Astrocyte of the cerebellum (primary cell): ENCODE results near the gene DENND10.
"Not testable (repeated sequence)": the region's sequence is repeated elsewhere in the genome, so short reads cannot be mapped to it uniquely, and the experiment has no call there.

Source experiments
- DNase-seq: peaks from one replicate; pipeline ENCODE4 v3.0.0-alpha.2; 2011; ENCODE audit warnings: low read depth
- H3K4me3 ChIP-seq: 2 replicates; pipeline ENCODE4 v1.5.1; 2011; ENCODE audit warnings: mild to moderate bottlenecking, low read depth, low read length, moderate library complexity
- in situ Hi-C: cut with HindIII; loops from 2 replicates; pipeline ENCODE4 v1.10.0; 2017; ENCODE audit warnings: low sequenced_read_pairs
- TF ChIP-seq, protein P1 (sequence below): IDR thresholded peaks from 2 replicates; pipeline ENCODE4 v1.5.1; 2012; ENCODE audit warnings: low read length, low read depth, moderate library complexity, mild to moderate bottlenecking; ENCODE audit errors: missing control alignments

Gene DENND10

DNA sequence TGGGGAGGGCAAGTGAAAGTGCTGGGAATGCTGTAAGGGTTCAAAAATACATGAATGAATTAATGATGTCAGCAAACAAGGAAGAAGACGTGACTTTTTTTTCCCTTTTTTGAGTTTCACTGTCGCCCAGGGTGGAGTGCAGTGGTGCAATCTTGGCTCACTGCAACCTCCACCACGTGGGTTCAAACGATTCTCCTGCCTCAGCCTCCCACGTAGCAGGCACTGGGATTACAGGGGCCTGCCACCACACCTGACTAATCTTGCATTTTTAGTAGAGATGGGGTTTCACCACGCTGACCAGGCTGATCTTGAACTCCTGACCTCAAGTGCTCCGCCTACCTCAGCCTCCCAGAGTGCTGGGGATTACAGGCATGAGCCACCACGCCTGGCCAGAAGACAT lies 30.0 kb downstream of the DENND10 start:
- no peak overlapping the region for H3K4me3 ChIP-seq
- no peak for DNase-seq
- TF ChIP-seq, protein P1, sequence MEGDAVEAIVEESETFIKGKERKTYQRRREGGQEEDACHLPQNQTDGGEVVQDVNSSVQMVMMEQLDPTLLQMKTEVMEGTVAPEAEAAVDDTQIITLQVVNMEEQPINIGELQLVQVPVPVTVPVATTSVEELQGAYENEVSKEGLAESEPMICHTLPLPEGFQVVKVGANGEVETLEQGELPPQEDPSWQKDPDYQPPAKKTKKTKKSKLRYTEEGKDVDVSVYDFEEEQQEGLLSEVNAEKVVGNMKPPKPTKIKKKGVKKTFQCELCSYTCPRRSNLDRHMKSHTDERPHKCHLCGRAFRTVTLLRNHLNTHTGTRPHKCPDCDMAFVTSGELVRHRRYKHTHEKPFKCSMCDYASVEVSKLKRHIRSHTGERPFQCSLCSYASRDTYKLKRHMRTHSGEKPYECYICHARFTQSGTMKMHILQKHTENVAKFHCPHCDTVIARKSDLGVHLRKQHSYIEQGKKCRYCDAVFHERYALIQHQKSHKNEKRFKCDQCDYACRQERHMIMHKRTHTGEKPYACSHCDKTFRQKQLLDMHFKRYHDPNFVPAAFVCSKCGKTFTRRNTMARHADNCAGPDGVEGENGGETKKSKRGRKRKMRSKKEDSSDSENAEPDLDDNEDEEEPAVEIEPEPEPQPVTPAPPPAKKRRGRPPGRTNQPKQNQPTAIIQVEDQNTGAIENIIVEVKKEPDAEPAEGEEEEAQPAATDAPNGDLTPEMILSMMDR = no peak
- in situ Hi-C loops = no loop called here

DNA sequence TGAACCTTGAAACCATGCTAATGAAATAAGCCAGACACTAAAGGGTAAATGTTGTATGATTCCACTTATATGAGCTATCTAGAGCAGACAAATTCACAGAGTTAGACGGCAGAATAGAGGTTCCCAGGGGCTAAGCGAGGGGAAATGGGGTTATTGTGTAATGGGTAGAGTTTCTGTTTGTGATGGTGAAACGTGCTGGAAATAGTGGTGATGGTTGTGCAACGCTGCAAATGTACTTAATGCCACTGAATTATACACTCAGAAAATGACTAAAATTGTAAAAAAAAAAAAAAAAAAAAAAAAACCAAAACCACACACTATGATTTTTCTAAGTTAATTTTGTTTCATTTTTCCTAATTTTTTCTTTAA lies 31.6 kb downstream of the DENND10 start:
- in situ Hi-C loops = no loop called here
- H3K4me3 ChIP-seq = no peak overlapping the region
- no peak for DNase-seq
- TF ChIP-seq, protein P1 = no peak

DNA sequence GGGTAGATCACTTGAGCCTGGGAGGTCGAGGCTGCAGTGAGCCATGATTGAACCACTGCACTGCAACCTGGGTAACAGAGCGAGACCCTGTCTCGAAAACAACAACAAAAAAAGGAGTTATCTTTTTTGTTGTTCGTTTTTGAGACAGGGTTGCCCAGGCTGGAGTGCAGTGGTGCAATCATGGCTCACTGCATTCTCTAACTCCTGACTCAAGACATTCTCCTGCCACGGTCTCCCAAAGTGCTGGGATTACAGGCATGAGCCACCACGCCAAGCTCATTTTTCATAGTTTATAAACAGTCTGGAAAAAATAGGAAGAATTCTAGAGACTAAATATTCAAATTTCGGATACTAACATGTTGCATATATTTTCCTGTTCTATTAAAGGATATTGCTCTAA lies 32.2 kb downstream of the DENND10 start:
- in situ Hi-C loops = no loop called here
- no peak overlapping the region for H3K4me3 ChIP-seq
- TF ChIP-seq, protein P1 = no peak
- no peak for DNase-seq

DNA sequence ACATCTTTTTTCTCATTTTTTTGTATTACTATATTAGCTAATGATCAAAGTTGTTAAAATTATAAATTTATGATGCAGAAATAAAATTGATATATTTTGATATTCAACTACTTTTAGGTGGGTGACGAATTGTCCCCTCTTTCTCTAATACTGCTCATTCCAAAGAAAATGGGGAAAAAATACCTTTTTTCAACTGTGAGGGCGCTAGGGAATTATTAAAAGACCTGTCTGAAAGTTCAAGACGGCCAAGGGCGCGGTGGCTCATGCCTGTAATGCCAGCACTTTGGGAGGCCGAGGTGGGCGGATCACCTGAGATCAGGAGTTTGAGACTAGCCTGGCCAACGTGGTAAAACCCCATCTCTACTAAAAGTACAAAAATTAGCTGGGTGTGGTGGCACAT lies 34.0 kb downstream of the DENND10 start:
- in situ Hi-C loops, DNase-seq, H3K4me3 ChIP-seq: not testable (repeated sequence)
- TF ChIP-seq, protein P1 = peak; percentile 5

DNA sequence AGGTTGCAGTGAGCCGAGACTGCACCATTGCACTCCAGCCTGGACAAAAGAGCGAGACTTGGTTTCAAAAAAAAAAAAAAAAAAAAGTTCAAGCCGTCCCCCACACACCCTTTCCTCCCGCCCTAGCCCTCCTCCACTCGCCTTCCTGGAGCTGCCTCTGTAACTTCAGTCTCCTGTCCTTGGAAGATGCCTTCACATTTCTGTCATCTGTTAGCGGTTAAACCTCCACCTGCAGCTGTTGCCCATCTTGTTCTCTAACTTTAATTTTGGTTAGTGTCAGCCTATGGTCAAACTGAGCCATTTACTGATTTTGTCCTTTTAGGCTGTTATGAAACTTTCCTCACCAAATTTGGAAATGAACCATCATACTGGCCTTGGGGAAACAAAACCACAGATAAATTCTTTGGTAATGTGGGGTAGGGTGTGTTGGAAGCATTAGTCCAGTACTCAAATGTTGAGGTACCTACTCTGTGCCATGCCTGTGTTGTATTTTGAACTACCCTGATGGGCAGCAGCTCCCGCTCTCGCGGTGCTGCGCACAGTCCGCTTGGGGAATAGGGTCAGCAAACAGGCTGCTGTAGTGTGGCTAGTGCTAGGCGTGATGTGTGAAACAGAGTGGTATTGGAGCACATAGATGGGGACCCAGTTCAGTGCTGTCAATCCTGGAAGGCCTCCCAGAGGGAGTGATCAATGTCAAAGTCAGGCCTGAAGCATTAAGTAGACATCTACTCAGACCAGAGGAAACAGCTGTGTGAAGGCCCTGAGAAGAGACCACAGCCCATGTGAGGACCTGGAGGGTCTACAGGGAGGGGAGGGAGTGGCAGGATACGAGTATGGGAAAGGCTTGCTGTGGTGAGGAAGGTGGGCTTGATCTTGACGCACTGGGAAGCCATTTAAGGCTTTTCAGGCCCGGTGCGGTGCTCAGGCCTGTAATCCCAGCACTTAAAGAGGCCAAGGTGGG lies 34.7 kb downstream of the DENND10 start:
- H3K4me3 ChIP-seq = no peak overlapping the region
- in situ Hi-C loops = no loop called here
- TF ChIP-seq, protein P1 = no peak
- no peak for DNase-seq

DNA sequence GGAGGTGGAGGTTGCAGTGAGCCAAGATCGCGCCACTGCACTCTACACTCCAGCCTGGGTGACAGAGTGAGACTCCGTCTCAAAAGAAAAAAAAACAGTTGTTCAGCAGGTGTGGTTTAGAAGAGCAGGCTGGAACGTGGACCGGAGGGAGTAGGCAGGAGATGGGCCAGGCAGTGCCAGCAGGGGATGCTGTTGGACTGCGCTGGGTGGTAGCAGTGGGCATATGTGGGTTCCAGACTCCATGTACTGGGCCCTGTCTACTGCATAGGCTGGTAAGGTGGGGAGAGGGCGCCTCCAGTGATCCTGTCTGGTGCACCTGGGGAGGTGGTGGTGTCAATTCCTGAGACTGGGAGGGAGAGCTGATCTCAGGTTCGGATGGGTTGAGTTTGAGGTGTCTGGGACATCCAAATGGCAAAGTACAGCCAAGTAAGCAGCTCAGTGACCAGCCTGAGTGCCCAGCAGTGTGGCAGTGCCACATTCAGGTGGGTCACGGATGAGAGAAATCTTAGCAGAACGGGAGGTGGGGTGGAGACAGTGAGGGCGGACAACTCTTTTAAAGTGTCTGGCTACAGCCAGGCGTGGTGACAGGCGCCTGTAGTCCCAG lies 35.7 kb downstream of the DENND10 start:
- no peak for DNase-seq
- TF ChIP-seq, protein P1 = peak; percentile 65
- H3K4me3 ChIP-seq = no peak overlapping the region
- in situ Hi-C loops = no loop called here
